Mucosa of descending colon (tissue), 3 donors: ENCODE results near the gene CDC42EP4. TPM values are rescaled to one million over a fixed set of nuclear protein-coding genes. Genes with fewer than 3 reads are reported as not detected.
A peak's percentile ranks its signal among the peaks of the same experiment; 100 is the strongest.

ENCODE experiments used
- ATAC-seq: fragments of 200-7000 bp; cut with Tn5 transposase; one replicate; pipeline ENCODE4 v1.9.1; 2020; ENCODE audit warnings: mild to moderate bottlenecking, moderate library complexity
- DNase-seq, 3 donors: peaks; one replicate each; pipeline ENCODE4 v3.0.0-alpha.2; 2020
- H3K36me3 ChIP-seq: fragments of 200-600 bp; one replicate; pipeline ENCODE4 v1.8.0; 2021; ENCODE audit warnings: low read depth, mild to moderate bottlenecking
- H3K4me1 ChIP-seq: fragments of 200-600 bp; one replicate; pipeline ENCODE4 v1.8.0; 2021; ENCODE audit warnings: low read depth, mild to moderate bottlenecking
- H3K4me3 ChIP-seq: fragments of 200-600 bp; one replicate; pipeline ENCODE4 v1.8.0; 2021; ENCODE audit warnings: mild to moderate bottlenecking
- H3K9me3 ChIP-seq: fragments of 200-600 bp; one replicate; pipeline ENCODE4 v1.8.0; 2021; ENCODE audit warnings: mild to moderate bottlenecking
- intact Hi-C, 2 donors: fragments of 100-400 bp; cut with DNase I in 1 of 2; cut with micrococcal nuclease in 1 of 2; formaldehyde crosslinking; loops; one replicate each; pipeline versions ENCODE4 v1.11.0 to v1.11.1; 2022; cut with DNase I, micrococcal nuclease
- total RNA-seq, 3 donors: library from RNA; stranded (reverse); fragmentation: NEBNext Ultra II Directional in 2 of 3; extraction: Animal tissue kit (Norgen Biotek cat#: 25700) in 2 of 3; gene quantifications; one replicate each; pipeline versions ENCODE4 v1.2.1 to v1.2.4, GENCODE V29; 2021 to 2023
- TF ChIP-seq, protein P1 (sequence below): fragments of 200-600 bp; IDR thresholded peaks from one replicate; pipeline ENCODE4 v1.8.0; 2022; ENCODE audit warnings: antibody characterized with exemption, mild to moderate bottlenecking
- donor health status: DM: no; HTN: no; CAD: no; lungs with moderate emphysema.
- donor health status: DM: no; HTN: no; CAD: no.
- donor health status: DM: no; HTN: yes; CAD: no.

CDC42EP4 gene
- total RNA-seq, 3 donors from 2014 or later, result 54.6 to 95.2 (median 75.9) TPM

DNA sequence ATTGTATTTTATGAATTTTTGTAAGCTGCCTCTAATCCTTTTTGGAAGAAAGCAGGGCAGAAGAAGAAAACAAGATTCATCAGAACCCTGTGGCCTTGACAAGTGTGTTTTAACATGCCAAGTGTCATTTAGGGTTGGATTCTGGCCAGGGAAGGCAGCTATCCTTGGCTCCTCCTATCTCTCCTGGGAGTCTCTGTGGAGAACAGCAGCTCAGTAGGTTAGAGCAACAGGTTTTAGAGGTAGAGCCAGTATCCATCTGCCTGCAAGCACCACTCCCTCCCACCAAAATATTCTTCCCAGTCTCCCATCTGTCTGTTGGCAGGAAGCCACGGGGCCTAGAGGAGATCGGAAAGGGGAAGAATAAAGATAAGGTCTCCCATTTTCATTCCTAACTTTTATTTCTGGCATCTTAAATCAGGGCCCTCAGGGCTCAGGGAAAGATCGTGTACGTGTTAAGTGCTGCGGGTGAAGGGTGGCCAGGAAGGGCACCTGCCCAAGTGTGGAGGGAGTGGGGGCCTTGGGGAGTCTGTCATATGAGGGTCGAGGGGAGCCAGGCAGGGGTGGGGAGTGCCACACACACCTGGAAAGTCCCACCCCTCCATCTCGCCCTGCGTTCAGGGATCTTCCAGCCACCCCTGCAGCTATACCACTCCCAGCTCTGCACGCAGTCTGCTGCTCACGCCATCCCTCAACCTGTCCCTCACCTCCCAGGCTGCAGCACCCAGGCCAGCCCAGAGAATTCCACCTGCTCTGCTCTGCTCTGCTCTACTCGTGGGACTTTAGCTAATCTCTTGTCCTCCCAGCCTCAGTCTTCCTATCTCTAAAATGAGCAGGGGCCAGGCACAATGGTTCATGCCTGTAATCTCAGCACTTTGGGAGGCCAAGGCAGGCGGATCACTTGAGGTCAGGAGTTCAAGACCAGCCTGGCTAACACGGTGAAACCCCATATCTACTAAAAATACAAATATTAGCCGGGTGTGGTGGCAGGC, 33.0 kb downstream of the CDC42EP4 start:
- H3K9me3 ChIP-seq, result no peaks in the 10 kb centered on the region
- intact Hi-C loops, result no loop called here
- TF ChIP-seq, protein P1, sequence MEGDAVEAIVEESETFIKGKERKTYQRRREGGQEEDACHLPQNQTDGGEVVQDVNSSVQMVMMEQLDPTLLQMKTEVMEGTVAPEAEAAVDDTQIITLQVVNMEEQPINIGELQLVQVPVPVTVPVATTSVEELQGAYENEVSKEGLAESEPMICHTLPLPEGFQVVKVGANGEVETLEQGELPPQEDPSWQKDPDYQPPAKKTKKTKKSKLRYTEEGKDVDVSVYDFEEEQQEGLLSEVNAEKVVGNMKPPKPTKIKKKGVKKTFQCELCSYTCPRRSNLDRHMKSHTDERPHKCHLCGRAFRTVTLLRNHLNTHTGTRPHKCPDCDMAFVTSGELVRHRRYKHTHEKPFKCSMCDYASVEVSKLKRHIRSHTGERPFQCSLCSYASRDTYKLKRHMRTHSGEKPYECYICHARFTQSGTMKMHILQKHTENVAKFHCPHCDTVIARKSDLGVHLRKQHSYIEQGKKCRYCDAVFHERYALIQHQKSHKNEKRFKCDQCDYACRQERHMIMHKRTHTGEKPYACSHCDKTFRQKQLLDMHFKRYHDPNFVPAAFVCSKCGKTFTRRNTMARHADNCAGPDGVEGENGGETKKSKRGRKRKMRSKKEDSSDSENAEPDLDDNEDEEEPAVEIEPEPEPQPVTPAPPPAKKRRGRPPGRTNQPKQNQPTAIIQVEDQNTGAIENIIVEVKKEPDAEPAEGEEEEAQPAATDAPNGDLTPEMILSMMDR, result no peak
- H3K36me3 ChIP-seq, result no peaks in the 10 kb centered on the region
- no peak overlapping the region for H3K4me3 ChIP-seq
- peak in 1 of 3 donors; percentile 84 for DNase-seq
- ATAC-seq, result peak; percentile 83
- H3K4me1 ChIP-seq, result peaks cover 21% of the 10 kb centered on the region

DNA sequence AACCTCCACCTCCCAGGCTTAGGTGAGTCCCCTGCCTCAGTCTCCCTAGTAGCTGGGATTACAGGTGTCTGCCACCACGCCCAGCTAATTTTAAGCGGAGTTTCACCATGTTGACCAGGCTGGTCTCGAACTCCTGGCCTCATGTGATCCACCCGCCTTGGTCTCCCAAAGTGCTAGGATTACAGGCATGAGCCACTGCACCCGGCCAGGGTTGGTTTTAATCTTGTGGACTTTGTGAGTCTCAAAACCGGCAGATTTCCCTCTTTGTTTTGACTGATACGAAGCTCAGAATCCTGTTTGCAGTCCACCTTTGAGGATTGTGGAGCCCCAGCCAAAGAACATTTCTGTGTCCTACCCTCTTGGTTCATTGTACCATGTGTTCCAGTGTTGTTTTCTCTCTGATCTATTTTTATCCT, 33.7 kb downstream of the CDC42EP4 start:
- ATAC-seq, result peak; percentile 6
- peaks cover 21% of the 10 kb centered on the region for H3K4me1 ChIP-seq
- no peak for DNase-seq
- H3K36me3 ChIP-seq, result no peaks in the 10 kb centered on the region
- TF ChIP-seq, protein P1, result no peak
- no peak overlapping the region for H3K4me3 ChIP-seq
- intact Hi-C loops, result no loop called here
- no peaks in the 10 kb centered on the region for H3K9me3 ChIP-seq

DNA sequence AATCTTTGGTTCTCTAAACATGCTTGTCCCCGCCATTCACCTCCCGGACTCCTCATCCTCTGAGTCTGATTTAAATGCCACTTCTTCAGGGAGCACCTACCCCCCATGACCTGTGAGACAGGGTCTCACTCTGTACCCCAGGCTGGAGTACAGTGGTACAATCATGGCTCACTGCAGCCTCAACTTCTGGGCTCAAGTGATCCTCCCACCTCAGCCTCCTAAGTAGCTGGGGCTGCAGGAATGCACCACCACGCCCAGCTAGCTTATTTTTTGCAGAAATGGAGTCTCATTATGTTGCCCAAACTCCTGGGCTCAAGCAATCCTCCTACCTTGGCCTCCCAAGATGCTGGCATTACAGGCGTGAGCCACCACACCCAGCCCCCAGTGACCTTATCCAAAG, 37.3 kb downstream of the CDC42EP4 start:
- intact Hi-C loops, result no loop called here
- Histone ChIP-seq H3K4me3 (no peak overlapping the region), H3K36me3 (no peaks in the 10 kb centered on the region), H3K4me1 (peaks cover 16% of the 10 kb centered on the region), H3K9me3 (no peaks in the 10 kb centered on the region)
- TF ChIP-seq, protein P1, result no peak
- ATAC-seq (no peak), DNase-seq (no peak)

DNA sequence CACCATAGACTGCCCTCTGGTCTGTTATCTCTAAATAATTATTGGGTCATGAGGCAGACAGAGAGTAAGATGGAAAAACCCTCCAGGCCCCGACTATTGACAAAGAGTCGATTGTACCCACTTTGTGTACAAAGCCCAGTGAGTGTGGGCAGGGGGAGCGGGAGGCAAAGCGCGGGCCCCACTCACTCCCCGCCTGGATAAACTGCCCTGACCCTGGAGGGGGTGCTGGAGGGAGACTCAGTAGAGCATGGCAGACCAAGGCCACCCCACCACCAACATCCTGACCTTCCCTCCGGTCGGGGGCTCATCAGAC, 38.9 kb downstream of the CDC42EP4 start:
- Histone ChIP-seq H3K36me3 (no peaks in the 10 kb centered on the region), H3K4me1 (peaks cover under 1% of the 10 kb centered on the region), H3K4me3 (no peak overlapping the region), H3K9me3 (no peaks in the 10 kb centered on the region)
- DNase-seq, result no peak
- TF ChIP-seq, protein P1, result no peak
- no peak for ATAC-seq
- intact Hi-C loops, result no loop called here

DNA sequence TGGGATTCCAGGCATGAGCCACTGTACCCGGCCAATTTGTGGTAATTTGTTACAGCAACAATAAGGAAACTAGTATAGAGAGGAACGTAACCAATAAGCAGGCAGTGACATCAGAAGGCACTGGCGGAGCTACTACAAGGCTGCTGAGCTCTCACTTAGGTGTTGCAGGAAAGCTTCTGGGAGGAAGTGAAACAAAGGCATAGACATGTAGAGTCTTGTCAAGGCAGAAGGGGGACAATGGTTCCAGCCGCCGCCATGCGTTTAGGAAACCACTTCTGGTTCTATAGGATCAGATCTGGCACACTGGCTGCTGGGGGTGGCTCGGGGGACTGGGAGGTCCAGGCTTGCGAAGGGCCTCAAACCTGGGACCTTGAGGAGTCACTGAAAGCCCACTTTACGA, 40.7 kb downstream of the CDC42EP4 start:
- Histone ChIP-seq H3K9me3 (no peaks in the 10 kb centered on the region), H3K36me3 (no peaks in the 10 kb centered on the region), H3K4me1 (no peaks in the 10 kb centered on the region), H3K4me3 (no peak overlapping the region)
- intact Hi-C loops, result no loop called here
- DNase-seq (peak in 1 of 3 donors; percentile 53), ATAC-seq (peak; percentile 86)
- TF ChIP-seq, protein P1, result no peak
